Fibroblast of the aortic adventitia (primary cell): ENCODE results near the gene COMMD10. TPM values are rescaled to one million over a fixed set of nuclear protein-coding genes. Genes with fewer than 3 reads are reported as not detected.

Experiments used
- DNase-seq: peaks from one replicate; pipeline ENCODE4 v3.0.0-alpha.2; 2010; ENCODE audit warnings: low read depth
- H3K4me3 ChIP-seq: 2 replicates; pipeline ENCODE4 v1.5.1; 2011; ENCODE audit warnings: low read depth, mild to moderate bottlenecking, control low read depth, low read length, moderate library complexity
- CTCF ChIP-seq: IDR thresholded peaks from 2 replicates; pipeline ENCODE4 v1.5.1; 2011; ENCODE audit warnings: mild to moderate bottlenecking, low read length, control low read depth, inconsistent platforms; ENCODE audit not compliant: insufficient read depth
- total RNA-seq: library from RNA; depleted of rRNA; stranded (reverse); fragments of >200 nt; gene quantifications from 2 replicates; pipeline ENCODE4 v1.2.3, GENCODE V29; 2012; ENCODE audit warnings: low replicate concordance

The COMMD10 gene
- total RNA-seq, 1 donor = 37.3 TPM

GRCh38 chr5:116274251-116274650 lies 189.4 kb downstream of the COMMD10 start:
- no peak for TF ChIP-seq CTCF
- no peak for DNase-seq
- H3K4me3 ChIP-seq = no peak overlapping the region

GRCh38 chr5:116275282-116275681 lies 190.5 kb downstream of the COMMD10 start:
- TF ChIP-seq CTCF = no peak
- no peak for DNase-seq
- no peak overlapping the region for H3K4me3 ChIP-seq

- TF ChIP-seq CTCF = no peak
- no peak for DNase-seq
- no peak overlapping the region for H3K4me3 ChIP-seq
Observed at GRCh38 chr5:116276952-116277351, 192.1 kb downstream of the COMMD10 start.

- no peak for TF ChIP-seq CTCF
- H3K4me3 ChIP-seq = no peak overlapping the region
- DNase-seq = no peak
Observed at GRCh38 chr5:116280149-116280803, 195.5 kb downstream of the COMMD10 start.

- no peak for TF ChIP-seq CTCF
- DNase-seq = peak; percentile 4
- H3K4me3 ChIP-seq = no peak overlapping the region
Observed at GRCh38 chr5:116281309-116281708, 196.5 kb downstream of the COMMD10 start.

GRCh38 chr5:116288524-116288923 lies 203.7 kb downstream of the COMMD10 start:
- H3K4me3 ChIP-seq = no peak overlapping the region
- DNase-seq = no peak
- TF ChIP-seq CTCF = no peak

- DNase-seq = no peak
Observed at GRCh38 chr5:116289276-116289675, 204.5 kb downstream of the COMMD10 start.

More at GRCh38 chr5:116289276-116289675, 204.5 kb downstream of the COMMD10 start:
- TF ChIP-seq CTCF = peak; percentile 1
- H3K4me3 ChIP-seq = no peak overlapping the region
